ENCODE measurements around the gene MPZL3.
A peak's percentile ranks its signal among the peaks of the same experiment; 100 is the strongest.
"Not testable (repeated sequence)": the region's sequence is repeated elsewhere in the genome, so short reads cannot be mapped to it uniquely, and the experiment has no call there.

Gene MPZL3

GRCh38 chr11:118212131-118212725 lies 39.9 kb downstream of the MPZL3 start:
- DNase-seq (ENCODE audit: low read depth) = peak; percentile 6

GRCh38 chr11:118211006-118211405 lies 41.2 kb downstream of the MPZL3 start:
- no peak for DNase-seq (ENCODE audit: low read depth)

GRCh38 chr11:118210323-118210722 lies 41.8 kb downstream of the MPZL3 start:
- DNase-seq (ENCODE audit: low read depth) = no peak

GRCh38 chr11:118209033-118209432 lies 43.1 kb downstream of the MPZL3 start:
- no peak for DNase-seq (ENCODE audit: low read depth)

- no peak for DNase-seq (ENCODE audit: low read depth)
Measured at GRCh38 chr11:118207079-118207478, 45.1 kb downstream of the MPZL3 start.

- DNase-seq (ENCODE audit: low read depth) = no peak
Measured at GRCh38 chr11:118206391-118207031, 45.7 kb downstream of the MPZL3 start.

GRCh38 chr11:118205606-118206378 lies 46.4 kb downstream of the MPZL3 start:
- DNase-seq (ENCODE audit: low read depth) = no peak

- no peak for DNase-seq (ENCODE audit: low read depth)
Measured at GRCh38 chr11:118202599-118203422, 49.4 kb downstream of the MPZL3 start.

GRCh38 chr11:118201966-118202365 lies 50.2 kb downstream of the MPZL3 start:
- DNase-seq (ENCODE audit: low read depth) = no peak

GRCh38 chr11:118200901-118201680 lies 51.1 kb downstream of the MPZL3 start:
- DNase-seq (ENCODE audit: low read depth) = no peak

GRCh38 chr11:118200497-118200896 lies 51.7 kb downstream of the MPZL3 start:
- no peak for DNase-seq (ENCODE audit: low read depth)

- no peak for DNase-seq (ENCODE audit: low read depth)
Measured at GRCh38 chr11:118199135-118199534, 53.0 kb downstream of the MPZL3 start.

GRCh38 chr11:118198370-118198769 lies 53.8 kb downstream of the MPZL3 start:
- DNase-seq (ENCODE audit: low read depth) = peak; percentile 58

GRCh38 chr11:118194835-118195627 lies 57.1 kb downstream of the MPZL3 start:
- DNase-seq (ENCODE audit: low read depth) = peak; percentile 76

- DNase-seq (ENCODE audit: low read depth) = no peak
Measured at GRCh38 chr11:118193910-118194566, 58.1 kb downstream of the MPZL3 start.

GRCh38 chr11:118192817-118193216 lies 59.3 kb downstream of the MPZL3 start:
- DNase-seq (ENCODE audit: low read depth) = not testable (repeated sequence)

GRCh38 chr11:118190942-118191506 lies 61.1 kb downstream of the MPZL3 start:
- DNase-seq (ENCODE audit: low read depth) = not testable (repeated sequence)

GRCh38 chr11:118186346-118187107 lies 65.6 kb downstream of the MPZL3 start:
- no peak for DNase-seq (ENCODE audit: low read depth)

All from iris pigment epithelial cell (primary cell).